NCI-H1694 (cell line): Measurements from ENCODE around the gene MAFB.
"Not testable (repeated sequence)": the region's sequence is repeated elsewhere in the genome, so short reads cannot be mapped to it uniquely, and the experiment has no call there.

ENCODE experiments used
- DNase-seq: peaks from one replicate; lab custom pipeline; 2025; lab: John Stamatoyannopoulos, UW

The MAFB gene

DNA sequence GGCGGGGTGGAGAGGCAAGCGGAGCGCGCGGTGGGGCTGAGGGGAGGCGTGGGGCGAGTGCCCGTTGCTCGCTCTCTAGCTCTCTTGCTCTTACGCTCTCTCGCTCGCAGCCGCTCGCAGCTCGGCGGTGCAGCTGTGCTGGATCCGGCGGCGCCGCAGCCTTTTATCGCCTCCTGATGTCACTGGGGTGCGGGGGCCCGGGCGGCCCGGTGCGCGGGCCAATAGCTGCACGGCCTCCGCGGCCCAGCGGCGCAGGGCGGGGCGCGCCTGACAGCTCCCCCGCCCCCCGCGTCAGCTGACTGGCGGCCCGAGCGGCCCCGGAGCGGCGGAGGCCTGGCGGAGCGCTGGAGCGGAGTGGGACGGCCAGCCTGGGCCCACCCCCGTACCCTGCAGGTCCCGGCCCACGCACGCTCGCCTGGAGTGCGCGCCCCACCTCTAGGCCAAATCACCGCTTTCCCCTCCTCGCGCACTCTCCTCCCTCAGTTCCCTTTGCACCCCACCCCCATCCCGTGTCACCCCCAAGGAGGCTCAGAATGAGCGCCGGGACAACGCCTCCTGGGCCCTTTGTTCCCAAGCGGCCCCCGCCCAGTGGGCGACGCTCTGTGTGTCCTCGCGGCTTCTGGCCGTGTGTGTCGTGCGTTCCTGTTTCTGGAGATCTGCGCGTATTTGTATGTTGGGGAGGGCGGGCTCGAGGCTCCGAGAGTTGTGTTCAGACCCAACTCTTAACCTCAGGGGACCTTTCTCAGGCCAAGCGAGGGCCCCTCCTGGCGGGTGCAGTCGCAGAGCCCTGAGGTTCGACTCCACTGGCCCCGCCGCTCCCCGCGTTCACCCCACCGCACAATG is at the start of gene MAFB:
MAFB (minus strand) TSS at position 137 of the 843 bp plus-strand sequence. CDS start 386 bp downstream, outside the sequence.
- DNase-seq, result peak; percentile 81

DNA sequence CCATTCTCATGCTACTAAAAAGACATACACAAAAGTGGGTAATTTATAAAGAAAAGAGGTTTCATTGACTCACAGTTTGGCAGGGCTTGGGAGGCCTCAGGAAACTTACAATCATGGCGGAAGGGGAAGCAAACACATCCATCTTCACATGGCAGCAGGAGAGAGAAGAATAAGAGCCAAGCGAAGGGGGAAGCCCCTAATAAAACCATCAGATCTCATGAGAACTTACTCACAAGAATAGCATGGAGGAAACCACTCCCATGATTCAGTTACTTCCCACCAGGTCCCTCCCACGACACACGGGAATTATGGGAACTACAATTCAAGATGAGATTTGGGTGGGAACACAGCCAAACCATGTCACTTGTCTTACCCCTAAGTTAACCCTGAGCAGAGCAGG is 47.4 kb upstream of the MAFB start:
- not testable (repeated sequence) for DNase-seq

DNA sequence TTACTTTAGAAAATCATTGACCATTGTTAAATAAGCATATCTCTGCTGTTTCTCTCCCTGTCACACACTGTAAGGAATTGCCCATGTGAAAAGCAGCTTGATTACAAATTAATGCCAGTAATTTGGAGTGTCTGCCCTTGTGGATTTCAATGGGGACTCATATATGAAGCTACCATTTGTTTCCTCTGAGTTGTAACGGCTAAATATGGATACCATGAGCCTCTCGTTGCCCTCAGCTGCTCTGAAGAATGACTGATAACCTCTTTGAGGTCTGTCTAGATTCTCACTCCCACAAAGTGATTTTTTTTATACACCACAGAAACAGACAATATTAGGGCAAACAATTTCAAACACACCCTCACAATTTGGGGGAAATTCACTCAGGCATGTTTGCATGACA is 40.0 kb upstream of the MAFB start:
- DNase-seq, result no peak

DNA sequence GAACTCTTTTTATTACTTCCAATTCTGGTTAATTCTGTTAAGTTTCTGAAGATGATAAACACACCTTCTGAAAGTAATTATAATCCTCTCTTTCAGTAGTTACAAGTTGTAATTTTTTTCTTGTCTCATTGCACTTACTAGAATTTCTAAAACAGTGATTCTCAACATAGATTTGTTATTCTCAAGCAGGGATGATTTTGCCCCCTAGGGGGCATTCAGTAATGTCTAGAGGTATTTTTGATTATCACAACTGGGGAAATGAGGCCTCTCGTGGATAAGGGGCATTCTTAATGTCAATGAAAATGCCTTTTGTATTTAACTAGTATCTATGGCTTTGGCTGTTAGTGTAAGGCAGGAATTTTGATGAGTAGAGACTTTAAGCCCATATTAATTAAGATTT is 39.4 kb upstream of the MAFB start:
- DNase-seq, result no peak

DNA sequence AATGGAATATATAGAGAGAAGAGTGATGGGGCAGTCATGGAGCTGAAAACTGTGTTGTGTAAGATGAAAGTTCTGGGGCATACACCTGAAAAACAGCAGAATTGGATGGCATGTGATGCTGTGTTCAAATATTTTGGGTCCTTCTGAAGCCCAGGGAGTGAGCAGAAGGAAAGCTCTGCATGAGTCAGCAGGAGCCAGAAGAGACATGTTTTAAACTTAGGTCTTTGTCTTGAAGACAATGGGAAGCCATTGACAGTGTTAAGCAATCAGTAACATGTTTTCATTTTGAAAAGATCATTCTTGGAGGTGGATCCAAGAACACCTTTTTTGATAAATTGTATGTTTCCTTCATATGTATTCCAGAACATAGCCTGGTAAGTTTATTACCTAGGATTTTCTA is 38.9 kb upstream of the MAFB start:
- no peak for DNase-seq

DNA sequence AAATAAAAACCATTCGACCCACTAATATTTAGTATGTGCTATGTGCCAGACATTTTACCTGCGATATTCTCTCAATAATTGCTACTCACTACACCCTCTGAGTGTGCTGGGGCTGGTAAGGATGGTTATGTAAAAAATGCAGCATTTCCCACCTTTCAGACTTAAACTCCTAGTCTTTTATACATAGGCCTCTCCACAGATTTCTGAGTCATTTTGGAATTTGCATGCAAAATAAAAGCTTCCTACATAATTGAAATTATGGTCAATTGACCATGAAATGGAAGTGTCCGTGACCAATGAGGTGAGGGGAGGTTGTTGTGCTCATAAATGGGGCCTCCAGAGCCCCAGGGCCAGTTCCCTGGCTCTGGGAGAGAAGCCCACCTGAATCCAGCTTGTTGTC is 37.7 kb upstream of the MAFB start:
- no peak for DNase-seq

DNA sequence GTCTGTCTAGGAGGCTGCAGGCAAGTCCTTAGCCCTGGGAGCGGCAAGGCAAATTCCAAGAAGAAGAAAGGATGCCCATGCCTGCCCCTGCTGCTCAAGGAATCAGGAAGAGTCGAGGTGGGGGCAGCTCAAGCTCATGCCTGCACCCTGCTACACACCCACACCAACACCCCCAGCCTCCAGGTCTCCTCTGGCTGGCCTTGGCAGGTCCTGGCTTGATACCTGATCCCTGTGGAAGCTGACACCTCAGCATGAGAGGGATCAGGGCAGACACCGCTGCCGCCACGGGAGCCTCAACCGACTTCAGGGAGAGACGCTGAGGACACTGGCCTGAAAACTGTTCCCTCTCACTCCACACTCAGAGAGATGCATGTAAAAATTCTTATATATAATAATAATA is 35.5 kb upstream of the MAFB start:
- no peak for DNase-seq

DNA sequence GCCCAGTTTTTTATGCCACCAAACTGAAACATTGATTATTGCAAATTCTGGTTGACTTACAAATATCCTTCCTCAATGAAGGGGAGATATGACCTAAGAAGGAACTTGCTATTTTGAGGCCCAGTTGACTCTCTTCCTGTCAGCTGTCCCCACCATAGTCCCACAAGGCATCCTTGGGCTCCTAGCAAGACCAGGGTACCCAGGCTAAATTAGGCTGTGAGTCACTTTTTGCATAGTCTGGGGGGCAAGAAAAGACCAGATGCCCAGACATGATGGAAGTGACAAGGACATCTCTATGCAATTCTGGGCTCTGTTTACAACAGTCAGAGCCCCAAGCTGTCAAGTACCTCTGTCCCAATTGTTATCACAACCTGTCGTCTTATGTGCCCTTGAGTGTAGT is 31.8 kb upstream of the MAFB start:
- no peak for DNase-seq

DNA sequence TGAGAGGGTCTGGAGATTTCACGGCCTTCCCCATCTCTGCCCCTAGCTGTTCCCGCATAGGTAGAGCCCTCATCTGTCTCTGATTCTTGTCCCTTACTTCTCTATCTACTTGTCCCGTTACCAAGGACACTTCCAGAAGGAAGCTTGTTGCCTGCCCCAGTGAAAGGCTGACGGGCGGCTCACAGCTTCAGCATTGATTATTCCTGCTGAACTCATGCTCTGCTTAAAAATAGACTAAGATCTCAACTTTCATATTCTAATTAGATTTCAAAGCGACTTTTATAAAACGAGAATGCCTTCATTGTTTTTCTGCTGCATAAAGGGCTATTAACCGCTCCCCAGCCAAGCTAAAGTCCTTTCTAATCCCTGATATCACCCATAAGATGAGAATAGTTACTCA is 31.1 kb upstream of the MAFB start:
- no peak for DNase-seq

DNA sequence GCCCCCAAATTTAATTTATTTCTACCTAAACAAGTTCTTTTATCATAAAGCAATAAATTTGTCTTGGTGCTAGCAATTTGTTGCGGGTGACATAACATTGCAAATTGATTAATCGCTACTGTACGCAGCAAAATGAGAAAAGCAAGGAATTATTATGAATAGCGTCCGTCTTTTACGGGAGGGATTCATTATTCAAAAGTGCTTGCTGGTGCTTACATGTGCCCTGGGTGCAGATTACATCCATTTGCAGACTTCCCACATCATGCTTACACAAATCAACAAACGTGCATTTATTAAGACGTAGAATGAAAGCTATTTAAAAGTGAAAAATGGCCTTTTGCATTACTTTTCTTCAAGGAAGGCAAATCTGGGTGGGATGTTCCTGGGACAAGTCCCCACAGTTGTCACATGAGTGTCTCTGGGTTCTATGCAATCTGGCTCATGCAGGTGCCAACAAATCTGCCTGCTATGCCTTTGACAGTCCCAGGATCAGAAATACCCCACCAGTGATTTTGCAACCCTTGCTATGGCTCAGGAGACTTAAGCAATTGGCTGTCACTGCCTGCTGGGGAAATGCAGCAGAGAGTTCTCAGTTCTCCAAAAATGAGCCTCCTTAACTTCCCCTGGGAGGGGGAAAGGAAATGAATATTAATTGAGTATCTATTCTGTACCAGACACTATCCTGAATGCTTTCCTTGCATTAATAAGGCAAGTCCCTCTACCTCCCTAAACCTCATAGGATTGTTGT is 30.1 kb upstream of the MAFB start:
- no peak for DNase-seq

DNA sequence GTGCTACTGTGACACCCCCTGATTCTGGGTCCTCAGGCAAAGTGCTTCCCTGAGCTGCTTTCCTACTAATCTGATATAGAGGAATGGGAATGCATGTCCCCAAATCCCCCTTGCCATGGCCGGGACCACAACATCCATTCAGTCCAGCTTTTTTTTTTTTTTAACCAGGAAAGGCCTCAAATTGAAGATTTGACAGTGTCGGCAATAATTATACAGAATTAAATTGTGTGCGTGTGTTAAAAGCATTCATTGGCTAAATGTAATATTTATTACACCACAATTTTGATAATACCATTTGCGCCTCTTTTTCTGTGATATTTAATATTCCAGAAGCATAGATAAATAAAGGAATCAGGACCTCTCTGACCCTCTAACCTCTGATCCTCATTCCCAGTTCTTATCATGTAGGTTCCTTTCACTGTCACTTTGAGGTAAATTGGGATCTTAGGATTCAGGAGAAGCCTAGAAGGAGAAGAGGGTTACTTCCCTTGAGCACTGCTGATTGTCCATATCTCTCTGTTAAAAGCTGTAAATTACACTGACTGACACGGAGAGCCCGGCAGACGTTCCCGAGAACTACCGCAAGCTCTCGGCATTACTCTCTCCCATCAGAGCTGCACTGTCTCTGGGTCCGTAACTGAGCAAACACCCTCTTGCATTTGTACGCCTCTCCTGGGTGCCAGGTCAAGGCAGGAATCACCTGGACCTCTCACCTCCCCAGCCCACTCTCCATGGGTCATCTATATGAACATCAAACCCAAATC is 29.4 kb upstream of the MAFB start:
- no peak for DNase-seq

DNA sequence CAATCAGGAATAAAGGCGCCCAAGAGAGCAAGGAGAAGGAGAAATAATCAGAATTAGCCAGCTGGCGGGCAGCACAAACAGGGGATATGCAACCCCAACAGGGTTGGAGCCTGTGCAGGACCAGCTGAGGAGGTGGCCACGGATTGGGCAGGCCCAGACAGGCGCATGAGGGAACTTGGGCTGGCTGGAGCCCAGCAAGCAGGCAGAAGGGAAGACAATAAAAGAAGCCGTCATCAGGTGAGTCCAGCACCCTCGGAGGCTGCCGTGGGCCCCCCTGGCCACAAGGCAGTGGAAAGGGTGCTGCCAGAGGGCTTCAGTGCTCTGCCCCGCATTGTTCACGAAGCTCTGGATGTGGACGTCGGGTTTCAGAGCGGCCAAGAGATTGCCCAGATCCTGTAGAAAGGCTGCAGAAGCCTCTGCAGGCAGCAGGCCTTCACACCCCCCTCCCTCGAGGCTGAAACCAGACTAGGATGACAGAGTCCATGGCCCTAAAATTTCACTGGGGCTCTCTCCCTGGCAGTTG is 28.4 kb upstream of the MAFB start:
- no peak for DNase-seq

DNA sequence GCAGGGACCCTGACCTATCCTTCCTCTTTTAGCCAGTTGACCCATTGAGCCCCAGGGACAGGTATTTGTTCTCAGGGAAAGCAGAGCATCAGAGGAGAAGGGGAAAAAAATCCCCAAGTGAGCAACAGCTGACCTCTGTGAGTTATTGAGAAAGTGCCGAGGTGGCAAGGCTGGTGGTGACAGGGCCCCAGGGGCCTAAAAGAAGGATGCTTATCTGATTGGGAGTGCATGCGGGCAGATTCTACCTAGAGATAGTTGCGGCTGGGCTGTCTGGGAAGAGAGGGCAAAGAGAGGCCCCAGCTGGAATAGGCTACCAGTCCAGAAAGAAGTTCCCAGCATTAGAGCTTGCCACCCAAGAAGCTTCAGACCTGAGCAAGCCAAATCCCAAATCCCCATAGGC is 26.5 kb upstream of the MAFB start:
- DNase-seq, result no peak

DNA sequence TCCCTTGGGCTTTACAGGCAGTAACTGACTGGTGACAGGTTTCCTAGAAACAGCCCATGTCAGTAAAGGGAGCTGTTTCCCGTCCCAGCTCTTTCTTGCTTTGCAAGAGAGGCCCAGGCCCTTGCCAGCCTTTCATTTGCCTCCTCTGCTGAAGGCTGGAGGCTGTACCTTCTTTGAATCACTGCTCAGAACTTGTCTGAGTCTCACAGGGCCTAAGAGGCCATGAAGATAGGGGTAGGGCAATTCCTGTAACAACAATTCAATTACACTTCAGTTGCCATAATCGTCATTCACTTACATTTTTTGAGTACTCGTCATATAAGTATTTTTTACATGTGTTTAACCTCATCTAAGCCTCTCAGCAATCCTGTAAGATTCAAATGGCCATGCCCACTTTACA is 25.9 kb upstream of the MAFB start:
- DNase-seq, result no peak

DNA sequence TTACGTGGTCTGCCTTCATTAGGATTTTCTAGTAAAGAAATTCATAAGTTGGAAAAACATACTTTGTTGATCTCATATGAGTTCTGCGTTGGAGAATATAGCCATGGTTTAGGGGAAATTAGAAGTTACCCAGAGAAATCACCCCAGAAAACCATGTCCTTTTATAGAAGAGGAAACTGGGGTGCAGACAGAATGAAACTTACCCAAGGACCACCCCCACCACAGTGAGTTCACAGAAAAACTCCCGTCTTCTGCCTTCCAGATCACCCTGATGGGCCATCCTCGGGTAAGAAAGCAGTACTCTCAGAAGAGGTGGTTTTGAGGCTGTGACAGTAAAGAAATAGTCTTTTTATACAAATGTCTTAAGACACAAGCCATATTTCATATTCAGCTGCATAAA is 25.1 kb upstream of the MAFB start:
- DNase-seq, result no peak

DNA sequence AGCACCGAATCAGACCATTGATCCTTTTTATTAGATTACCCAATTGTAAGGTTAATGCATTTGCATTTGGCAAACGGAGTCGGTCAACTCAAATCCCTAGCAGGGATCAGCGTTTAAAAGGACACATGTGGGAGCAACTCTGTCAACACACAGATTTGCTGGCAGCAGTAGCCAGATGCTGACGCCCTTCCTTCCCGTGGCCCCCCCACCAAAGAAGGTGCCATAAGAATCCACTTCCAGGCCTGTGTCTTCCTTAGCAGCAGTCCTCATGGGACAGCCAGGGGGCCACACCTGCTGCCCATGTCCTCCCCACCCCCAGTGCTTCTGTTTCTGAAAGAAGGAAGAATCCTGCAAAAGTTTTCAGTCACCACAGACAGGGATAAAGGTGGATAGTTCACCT is 24.5 kb upstream of the MAFB start:
- no peak for DNase-seq

DNA sequence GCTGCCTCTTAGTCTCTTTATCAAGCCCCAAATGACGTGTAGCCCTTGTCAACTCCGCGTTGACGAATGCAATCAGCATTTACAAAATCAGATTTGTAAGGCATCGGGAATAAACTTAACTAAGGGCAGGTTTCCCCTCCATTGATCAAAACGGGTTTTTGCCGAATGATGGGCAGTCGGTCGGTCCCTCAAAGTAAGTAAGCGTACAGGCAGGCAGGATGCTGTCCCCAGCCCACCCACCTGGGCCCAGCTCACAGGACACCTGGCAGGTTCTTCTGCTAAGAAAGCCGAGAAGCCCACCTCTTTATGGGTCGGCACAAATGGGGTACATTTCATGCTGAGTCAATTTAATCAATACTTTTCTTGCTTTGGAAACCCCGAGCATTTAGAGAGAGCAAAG is 22.0 kb upstream of the MAFB start:
- DNase-seq, result no peak

DNA sequence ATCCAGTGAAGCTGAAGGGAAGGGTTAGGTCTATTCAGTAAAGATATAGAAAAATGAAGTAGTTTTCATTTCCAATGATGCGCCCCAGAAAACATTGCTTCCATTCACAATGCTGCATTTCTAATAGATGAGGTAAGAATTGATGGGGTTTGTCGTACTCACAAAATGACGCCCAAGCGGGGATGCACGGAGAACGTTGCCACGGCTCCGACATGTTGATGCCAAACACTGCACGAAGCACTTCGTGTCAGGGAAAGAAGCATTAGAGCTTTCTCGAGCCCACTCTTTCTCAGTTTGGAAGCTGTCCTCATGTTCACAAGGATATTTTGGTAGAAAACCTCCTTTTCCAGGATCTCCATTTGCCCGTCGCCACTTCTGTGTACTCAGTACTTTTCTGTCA is 21.6 kb upstream of the MAFB start:
- no peak for DNase-seq

DNA sequence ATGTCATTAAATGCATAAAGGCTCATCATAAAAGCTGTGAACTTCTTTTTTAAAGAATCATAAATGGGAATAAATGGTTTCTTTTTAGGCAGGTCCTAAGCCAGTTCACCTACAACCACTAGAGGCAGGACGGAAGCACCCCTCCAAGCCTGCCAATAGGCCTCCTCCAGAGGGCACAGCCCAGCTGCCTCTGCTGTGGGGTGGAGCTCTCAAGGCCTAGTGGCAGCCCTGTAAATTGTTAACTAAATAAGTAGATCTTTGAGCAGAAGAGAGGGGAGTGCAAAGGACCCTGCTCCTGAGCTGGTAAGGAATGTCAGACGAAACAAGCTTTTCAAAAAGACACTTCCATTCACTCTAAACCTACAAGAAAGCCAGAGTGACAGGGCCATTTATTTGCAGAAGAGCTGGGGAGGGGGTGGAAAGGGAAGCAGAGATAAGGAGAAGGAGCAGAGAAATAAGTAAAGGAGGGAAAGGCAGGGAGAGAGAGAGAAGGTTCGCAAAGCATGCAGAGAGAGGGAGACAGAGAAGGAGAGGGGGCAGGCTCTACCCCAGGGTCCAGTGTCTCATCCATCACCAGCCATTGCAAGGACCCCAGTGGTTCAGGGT is 18.0 kb upstream of the MAFB start:
- peak; percentile 13 for DNase-seq

DNA sequence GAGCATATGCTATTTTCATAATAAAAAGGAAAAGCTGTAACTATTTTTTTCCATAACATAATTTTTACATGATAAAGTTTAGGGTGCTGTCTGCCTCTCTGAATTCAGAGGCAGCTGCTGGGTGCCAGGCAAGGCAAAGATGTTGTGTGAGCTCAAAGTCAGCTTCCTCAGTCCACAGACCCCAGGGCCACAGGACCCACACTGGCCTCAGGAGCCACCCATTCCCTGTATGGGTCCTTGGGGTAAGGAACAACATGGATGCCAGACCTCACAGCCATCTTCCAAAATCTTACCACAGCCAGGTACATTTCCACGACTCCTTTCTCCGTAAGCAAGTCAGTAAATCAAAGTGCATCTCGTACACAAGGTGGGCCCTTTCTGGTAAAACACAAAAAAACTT is 16.4 kb upstream of the MAFB start:
- no peak for DNase-seq

DNA sequence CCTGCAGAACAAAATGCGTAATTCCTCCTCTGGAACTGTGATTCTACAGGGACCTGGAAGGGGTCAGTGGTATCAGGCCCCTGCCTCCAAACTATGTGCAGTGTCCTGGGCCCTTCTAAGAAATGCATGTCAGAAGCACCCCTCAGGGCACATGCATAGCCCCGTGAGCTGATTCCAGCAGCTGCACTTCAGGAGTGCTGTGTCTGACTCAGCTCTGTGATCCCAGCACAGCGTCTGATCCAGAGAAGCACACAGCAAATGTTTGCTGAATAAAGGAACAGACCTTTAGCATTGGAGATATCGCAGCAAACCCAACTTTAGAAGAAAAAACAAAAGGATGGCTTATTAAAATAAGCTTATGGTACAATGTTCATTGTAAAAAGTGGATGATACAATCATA is 15.8 kb upstream of the MAFB start:
- no peak for DNase-seq

DNA sequence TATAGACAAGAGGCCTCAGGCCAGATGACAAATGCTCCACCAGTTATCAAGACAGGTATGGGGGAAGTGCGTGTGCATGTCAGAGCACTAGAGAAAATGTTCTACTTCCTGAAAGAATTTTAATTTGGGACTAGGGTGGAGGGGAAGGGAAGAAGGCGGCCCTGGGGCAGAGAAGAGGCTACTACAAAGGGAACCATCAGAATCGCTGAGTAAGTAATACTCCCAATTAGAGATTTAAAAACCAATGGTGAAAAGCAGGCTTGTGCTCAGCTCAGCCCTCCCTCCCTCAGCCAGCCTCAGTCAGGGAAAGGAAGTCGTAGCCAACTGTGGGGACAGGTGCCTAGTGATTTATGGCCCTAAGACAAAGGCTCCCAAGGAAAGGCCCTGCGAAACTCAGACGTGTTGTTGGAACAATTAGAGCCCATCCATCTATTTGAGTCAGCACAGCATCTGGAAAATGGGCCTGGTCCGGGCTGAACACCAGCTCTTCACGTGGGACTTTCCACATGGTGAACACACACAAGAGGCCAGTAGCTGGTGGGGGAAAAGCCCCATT is 15.0 kb upstream of the MAFB start:
- DNase-seq, result no peak
